Measurements from ENCODE around the gene PSMG1. TPM values are rescaled to one million over a fixed set of nuclear protein-coding genes. Genes with fewer than 3 reads are reported as not detected.

Gene PSMG1
- total RNA-seq, 1 donor from 2014 or later = 49.6 TPM

DNA sequence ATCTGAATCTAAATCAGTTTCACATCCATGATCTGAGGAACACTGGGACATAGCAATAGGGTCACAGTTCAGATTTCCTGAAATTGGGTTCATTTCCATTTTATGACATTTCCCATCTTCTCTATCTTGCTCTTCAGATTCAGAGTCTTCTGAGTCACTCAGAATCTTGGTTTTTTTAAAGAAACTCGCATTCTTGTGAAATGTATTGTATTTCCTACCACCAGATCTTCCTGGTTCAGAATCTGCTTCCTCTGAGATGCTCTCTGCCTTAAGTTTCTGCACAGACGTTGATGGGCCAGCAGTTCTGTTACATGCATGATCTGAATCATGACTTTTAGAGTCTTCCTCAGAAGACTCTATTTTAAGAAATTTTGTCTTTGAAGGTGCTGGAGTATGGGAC is 15.5 kb upstream of the PSMG1 start:
- Mint-ChIP-seq H3K36me3 (ENCODE audit: unreplicated experiment) (peaks cover 76% of the 10 kb centered on the region), H3K9me3 (ENCODE audit: unreplicated experiment) (no peaks in the 10 kb centered on the region), H3K4me3 (ENCODE audit: unreplicated experiment) (no peak overlapping the region), H3K27me3 (ENCODE audit: unreplicated experiment) (no peaks in the 10 kb centered on the region), H3K27ac (ENCODE audit: unreplicated experiment) (no peak overlapping the region), H3K4me1 (ENCODE audit: unreplicated experiment) (no peaks in the 10 kb centered on the region)
- DNase-seq (ENCODE audit: extremely low spot score, unreplicated experiment) = no peak
- TF ChIP-seq, protein P1, sequence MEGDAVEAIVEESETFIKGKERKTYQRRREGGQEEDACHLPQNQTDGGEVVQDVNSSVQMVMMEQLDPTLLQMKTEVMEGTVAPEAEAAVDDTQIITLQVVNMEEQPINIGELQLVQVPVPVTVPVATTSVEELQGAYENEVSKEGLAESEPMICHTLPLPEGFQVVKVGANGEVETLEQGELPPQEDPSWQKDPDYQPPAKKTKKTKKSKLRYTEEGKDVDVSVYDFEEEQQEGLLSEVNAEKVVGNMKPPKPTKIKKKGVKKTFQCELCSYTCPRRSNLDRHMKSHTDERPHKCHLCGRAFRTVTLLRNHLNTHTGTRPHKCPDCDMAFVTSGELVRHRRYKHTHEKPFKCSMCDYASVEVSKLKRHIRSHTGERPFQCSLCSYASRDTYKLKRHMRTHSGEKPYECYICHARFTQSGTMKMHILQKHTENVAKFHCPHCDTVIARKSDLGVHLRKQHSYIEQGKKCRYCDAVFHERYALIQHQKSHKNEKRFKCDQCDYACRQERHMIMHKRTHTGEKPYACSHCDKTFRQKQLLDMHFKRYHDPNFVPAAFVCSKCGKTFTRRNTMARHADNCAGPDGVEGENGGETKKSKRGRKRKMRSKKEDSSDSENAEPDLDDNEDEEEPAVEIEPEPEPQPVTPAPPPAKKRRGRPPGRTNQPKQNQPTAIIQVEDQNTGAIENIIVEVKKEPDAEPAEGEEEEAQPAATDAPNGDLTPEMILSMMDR (IDR thresholded peaks at IDR 0.05) = no peak

DNA sequence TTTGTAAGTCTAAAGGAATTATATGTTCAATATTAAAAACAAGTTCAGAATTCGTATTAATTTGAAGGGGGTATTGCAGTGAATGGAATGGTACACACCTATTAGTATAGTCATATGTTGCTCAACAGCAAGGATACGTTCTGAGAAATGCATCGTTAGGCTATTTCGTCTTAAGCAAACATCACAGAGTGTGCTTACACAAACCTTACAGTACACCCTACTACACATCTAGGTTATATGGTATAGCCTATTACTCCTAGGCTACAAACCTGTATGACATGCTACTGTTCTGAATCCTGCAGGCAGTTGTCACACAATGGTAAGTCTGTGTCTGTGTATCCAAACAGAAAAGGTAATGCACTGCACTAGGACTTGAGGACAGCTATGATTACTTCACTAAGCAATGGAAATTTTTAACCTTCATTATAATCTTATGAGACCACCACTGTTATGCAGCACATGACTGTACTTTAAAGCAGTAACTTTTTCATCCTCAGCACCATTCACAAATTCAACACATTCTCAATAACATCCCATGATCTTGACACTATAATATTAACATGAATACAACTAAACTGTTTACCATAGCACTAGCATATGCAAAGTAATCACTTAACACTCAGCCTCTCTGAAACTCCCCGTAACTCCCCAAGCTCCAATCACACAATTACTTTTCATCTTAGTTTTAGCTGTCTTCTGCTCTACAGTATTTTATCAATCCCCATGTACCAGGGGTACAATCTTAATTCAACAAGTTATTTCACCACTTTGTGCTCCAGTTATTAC is 14.4 kb upstream of the PSMG1 start:
- H3K4me1 Mint-ChIP-seq (ENCODE audit: unreplicated experiment) = no peaks in the 10 kb centered on the region
- H3K27ac Mint-ChIP-seq (ENCODE audit: unreplicated experiment) = no peak overlapping the region
- H3K36me3 Mint-ChIP-seq (ENCODE audit: unreplicated experiment) = peaks cover 76% of the 10 kb centered on the region
- no peak for DNase-seq (ENCODE audit: extremely low spot score, unreplicated experiment)
- H3K4me3 Mint-ChIP-seq (ENCODE audit: unreplicated experiment) = no peak overlapping the region
- TF ChIP-seq, protein P1 (IDR thresholded peaks at IDR 0.05) = no peak
- H3K9me3 Mint-ChIP-seq (ENCODE audit: unreplicated experiment) = no peaks in the 10 kb centered on the region
- no peaks in the 10 kb centered on the region for H3K27me3 Mint-ChIP-seq (ENCODE audit: unreplicated experiment)

DNA sequence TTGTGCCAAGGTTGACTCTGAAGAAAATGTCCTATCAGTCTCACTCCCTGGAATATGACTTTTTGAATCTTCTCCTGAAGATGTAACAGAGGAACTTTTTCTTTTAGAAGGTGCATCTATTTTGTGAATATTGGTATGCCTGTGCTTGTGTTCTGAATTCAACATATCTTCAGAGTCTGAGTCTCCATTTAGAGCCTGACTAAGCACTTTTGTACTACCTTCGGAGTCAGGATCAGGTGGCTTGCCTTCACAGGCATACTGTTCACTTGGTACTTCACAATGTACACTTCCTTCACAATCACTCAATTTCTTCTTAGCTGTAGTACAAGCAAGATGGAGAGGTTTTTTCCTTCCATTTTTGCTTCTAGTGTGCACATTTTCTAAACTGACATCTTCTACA is 13.6 kb upstream of the PSMG1 start:
- Mint-ChIP-seq H3K36me3 (ENCODE audit: unreplicated experiment) (peaks cover 78% of the 10 kb centered on the region), H3K4me1 (ENCODE audit: unreplicated experiment) (no peaks in the 10 kb centered on the region), H3K4me3 (ENCODE audit: unreplicated experiment) (no peak overlapping the region), H3K27me3 (ENCODE audit: unreplicated experiment) (no peaks in the 10 kb centered on the region), H3K27ac (ENCODE audit: unreplicated experiment) (no peak overlapping the region), H3K9me3 (ENCODE audit: unreplicated experiment) (no peaks in the 10 kb centered on the region)
- TF ChIP-seq, protein P1 (IDR thresholded peaks at IDR 0.05) = no peak
- DNase-seq (ENCODE audit: extremely low spot score, unreplicated experiment) = no peak

DNA sequence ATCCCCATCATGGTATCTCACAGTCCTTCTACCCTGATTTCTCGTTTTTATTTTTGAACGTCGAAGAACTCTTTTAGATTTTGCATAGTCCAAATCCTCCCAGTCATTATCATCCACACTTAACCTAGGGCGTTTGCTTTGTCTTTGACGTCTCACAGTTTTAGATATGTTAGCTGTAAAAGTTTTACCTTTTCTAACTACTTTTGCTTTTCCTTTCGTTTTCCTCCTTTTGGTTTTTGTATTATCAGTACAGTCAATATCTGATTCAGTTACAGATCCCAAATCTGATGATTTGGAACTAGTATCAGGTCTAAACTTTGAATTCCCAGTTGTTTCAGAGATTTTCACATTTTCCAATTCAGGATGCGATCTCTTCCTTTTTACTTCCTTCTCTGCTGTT is 13.1 kb upstream of the PSMG1 start:
- TF ChIP-seq, protein P1 (IDR thresholded peaks at IDR 0.05) = no peak
- no peak for DNase-seq (ENCODE audit: extremely low spot score, unreplicated experiment)
- no peak overlapping the region for H3K4me3 Mint-ChIP-seq (ENCODE audit: unreplicated experiment)
- H3K27me3 Mint-ChIP-seq (ENCODE audit: unreplicated experiment) = no peaks in the 10 kb centered on the region
- H3K36me3 Mint-ChIP-seq (ENCODE audit: unreplicated experiment) = peaks cover 73% of the 10 kb centered on the region
- no peak overlapping the region for H3K27ac Mint-ChIP-seq (ENCODE audit: unreplicated experiment)
- H3K4me1 Mint-ChIP-seq (ENCODE audit: unreplicated experiment) = peaks cover 1% of the 10 kb centered on the region
- no peaks in the 10 kb centered on the region for H3K9me3 Mint-ChIP-seq (ENCODE audit: unreplicated experiment)

DNA sequence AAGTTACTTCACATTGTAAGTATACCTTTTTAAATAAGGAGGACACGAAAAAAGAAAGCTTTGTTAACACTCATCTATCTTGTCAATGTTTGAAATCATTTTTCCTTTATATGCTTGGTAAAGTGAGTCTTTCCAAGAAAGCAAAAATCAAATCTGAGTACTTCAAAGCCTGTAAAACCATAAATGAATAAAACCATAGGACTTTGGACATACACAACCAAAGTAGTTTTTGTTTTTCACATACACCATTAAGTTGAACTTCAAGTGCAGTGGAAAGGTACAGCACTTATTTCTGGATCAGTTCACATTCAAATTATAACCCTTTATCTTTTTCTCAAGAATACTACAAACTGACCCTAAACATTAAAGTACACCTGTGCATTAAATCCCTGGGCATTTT is 10.1 kb upstream of the PSMG1 start:
- no peak for DNase-seq (ENCODE audit: extremely low spot score, unreplicated experiment)
- H3K27me3 Mint-ChIP-seq (ENCODE audit: unreplicated experiment) = no peaks in the 10 kb centered on the region
- H3K9me3 Mint-ChIP-seq (ENCODE audit: unreplicated experiment) = no peaks in the 10 kb centered on the region
- H3K36me3 Mint-ChIP-seq (ENCODE audit: unreplicated experiment) = peaks cover 62% of the 10 kb centered on the region
- TF ChIP-seq, protein P1 (IDR thresholded peaks at IDR 0.05) = no peak
- peaks cover 21% of the 10 kb centered on the region for H3K4me1 Mint-ChIP-seq (ENCODE audit: unreplicated experiment)
- no peak overlapping the region for H3K27ac Mint-ChIP-seq (ENCODE audit: unreplicated experiment)
- H3K4me3 Mint-ChIP-seq (ENCODE audit: unreplicated experiment) = no peak overlapping the region
